ENCODE results near the gene SMIM5.

DNA sequence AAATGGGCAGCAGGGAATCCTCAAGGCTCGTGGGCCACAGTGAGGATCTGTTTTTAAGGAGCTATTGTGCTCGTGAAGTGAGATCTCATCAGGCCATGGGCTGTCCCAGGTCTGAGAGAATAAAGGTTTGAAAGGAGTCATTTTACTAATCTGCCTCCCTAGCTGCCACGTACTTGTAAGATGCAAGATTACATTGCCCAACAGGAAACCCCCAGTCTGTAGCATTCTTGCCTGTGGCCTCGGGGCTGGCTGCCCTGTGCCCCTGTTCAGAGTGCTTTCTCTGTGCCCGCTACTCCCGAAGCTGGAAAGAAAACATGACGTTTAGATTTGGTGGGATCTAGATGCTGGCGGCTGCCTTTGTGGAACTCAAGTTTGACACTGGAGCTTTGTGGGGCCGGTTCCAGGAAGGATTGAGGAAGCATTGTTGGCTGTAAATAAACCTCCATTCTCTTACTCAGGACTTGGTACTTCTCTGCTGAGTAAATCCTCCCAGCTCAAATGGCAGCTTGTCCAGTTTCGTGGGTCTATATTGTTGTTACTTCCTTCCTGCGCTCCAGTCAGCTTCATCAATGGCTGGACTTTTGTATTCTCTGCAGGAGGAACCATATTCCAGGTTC lies 55.1 kb downstream of the SMIM5 start:
- TF ChIP-seq, protein P1, sequence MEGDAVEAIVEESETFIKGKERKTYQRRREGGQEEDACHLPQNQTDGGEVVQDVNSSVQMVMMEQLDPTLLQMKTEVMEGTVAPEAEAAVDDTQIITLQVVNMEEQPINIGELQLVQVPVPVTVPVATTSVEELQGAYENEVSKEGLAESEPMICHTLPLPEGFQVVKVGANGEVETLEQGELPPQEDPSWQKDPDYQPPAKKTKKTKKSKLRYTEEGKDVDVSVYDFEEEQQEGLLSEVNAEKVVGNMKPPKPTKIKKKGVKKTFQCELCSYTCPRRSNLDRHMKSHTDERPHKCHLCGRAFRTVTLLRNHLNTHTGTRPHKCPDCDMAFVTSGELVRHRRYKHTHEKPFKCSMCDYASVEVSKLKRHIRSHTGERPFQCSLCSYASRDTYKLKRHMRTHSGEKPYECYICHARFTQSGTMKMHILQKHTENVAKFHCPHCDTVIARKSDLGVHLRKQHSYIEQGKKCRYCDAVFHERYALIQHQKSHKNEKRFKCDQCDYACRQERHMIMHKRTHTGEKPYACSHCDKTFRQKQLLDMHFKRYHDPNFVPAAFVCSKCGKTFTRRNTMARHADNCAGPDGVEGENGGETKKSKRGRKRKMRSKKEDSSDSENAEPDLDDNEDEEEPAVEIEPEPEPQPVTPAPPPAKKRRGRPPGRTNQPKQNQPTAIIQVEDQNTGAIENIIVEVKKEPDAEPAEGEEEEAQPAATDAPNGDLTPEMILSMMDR (IDR thresholded peaks at IDR 0.05; ENCODE audit: low read depth, low read length), result no peak
- no peak for TF ChIP-seq EZH2phosphoT487 (IDR thresholded peaks at IDR 0.05; ENCODE audit: low read depth)
